ENCODE results near the gene UNC93B1.
"Not testable (repeated sequence)": the region's sequence is repeated elsewhere in the genome, so short reads cannot be mapped to it uniquely, and the experiment has no call there.

Gene UNC93B1

GRCh38 chr11:67985302-67985701 lies 18.6 kb downstream of the UNC93B1 start:
- DNase-seq (ENCODE audit: extremely low spot score); CTCF ChIA-PET; POLR2A ChIA-PET: not testable (repeated sequence)

DNA sequence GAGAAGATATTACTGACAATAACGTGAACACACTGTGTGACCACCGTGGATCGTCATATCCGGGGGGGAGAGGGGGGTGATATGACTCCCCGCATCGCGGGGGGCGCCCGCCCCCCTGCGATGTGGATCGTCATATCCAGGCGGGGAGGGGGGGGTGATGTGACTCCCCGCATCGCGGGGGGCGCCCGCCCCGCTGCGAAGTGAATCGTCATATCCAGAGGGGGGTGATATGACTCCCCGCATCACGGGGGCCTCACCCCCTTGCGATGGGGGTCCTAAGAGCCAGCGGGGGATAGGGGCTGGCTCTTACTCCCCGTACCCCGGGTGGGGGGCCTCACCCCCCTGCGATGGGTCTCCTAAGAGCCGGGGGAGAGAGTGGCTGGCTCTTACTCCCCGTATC lies 19.9 kb downstream of the UNC93B1 start:
- ChIA-PET POLR2A (no interaction called here), CTCF (no interaction called here)
- no peak for DNase-seq (ENCODE audit: extremely low spot score)
- TF ChIP-seq, protein P1, sequence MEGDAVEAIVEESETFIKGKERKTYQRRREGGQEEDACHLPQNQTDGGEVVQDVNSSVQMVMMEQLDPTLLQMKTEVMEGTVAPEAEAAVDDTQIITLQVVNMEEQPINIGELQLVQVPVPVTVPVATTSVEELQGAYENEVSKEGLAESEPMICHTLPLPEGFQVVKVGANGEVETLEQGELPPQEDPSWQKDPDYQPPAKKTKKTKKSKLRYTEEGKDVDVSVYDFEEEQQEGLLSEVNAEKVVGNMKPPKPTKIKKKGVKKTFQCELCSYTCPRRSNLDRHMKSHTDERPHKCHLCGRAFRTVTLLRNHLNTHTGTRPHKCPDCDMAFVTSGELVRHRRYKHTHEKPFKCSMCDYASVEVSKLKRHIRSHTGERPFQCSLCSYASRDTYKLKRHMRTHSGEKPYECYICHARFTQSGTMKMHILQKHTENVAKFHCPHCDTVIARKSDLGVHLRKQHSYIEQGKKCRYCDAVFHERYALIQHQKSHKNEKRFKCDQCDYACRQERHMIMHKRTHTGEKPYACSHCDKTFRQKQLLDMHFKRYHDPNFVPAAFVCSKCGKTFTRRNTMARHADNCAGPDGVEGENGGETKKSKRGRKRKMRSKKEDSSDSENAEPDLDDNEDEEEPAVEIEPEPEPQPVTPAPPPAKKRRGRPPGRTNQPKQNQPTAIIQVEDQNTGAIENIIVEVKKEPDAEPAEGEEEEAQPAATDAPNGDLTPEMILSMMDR (IDR thresholded peaks at IDR 0.05; ENCODE audit: control extremely low read depth, extremely low read depth, low read depth, missing control alignments), result no peak

DNA sequence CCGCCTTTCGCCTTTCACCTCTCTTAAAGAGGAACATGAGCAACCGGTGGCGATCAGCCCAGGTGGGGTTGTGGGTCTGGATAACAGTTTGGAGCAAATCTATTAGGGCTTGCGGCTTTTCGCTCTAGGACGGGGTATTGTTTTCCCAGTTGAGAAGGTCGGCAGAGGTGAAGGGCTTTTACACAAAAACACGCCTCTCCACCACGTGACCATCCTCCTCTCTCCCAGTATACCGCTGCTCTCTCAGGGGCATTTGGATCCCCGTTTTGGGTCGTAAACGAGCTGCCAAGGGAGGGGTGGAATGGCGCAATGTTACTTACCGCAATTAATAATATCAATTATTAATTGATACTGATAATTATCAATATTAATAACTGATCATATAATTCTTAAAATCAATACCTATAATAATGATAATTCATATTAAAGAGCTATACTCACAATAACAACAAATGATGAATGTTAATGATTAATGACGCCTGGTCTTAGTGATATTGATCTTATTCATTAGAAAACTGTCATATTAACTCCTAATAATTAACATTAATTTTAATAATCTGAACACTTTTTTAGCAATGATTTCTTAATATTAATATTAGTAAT lies 21.5 kb downstream of the UNC93B1 start:
- DNase-seq (ENCODE audit: extremely low spot score); POLR2A ChIA-PET: not testable (repeated sequence)
- CTCF ChIA-PET, result interaction anchor here (1.1 kb wide), 1 partner anchor 10 kb away, joined by 3 read pairs; no protein-coding TSS in a partner anchor

DNA sequence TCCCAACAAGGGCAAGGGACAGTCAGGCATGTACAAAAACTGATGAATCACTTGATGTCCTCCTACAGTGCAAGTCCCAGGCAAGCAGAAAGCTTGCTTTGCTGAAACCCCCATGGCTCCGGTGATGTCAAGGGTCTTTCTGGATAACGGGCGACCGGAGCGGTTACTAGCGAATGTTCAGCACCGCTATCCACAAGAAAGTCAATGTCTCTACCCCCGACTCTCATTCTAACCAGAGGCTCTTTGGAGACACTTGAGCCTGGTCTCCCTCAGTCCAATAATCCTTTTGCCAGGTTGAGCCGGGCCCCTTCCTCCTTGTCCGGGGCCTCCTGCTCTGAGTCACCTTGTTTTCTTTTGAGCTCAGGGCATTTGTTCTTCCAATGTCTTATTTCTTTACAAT lies 22.7 kb downstream of the UNC93B1 start:
- POLR2A ChIA-PET; DNase-seq (ENCODE audit: extremely low spot score): not testable (repeated sequence)
- CTCF ChIA-PET, result interaction anchor here (1.1 kb wide), 1 partner anchor 11 kb away, joined by 3 read pairs; no protein-coding TSS in a partner anchor

DNA sequence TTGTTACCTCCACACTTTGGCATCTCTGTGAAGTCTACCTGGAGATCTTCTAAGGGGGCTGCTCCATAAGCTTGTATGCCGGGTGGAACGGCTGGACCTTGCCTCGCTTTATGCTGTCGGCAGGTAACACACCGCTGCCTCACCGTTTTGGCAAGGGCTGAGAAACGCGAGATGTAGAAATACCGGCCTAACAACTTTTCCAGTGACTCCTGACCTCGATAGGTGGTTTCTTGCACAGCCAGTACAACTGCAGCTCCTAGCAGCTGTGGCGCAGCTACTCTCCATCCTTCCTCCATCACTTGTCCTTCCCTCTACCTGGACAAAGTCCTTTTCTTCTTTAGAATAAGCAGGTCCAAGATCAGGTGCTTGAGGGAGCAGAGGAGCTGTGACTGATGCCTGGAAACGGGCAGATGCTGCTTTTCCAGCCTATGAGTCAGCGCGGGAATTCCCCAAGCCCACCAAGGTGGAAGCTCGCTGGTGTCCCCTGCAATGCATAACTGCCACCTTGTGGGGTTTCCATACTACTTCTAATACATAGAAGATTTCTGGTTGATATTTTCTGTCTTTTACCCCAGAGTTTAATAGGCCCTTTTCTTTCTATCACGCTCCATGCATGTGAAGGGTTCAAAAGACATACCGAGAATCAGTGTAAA lies 25.0 kb downstream of the UNC93B1 start:
- DNase-seq (ENCODE audit: extremely low spot score); CTCF ChIA-PET: not testable (repeated sequence)

GRCh38 chr11:67974746-67975145 lies 29.2 kb downstream of the UNC93B1 start:
- POLR2A ChIA-PET; DNase-seq (ENCODE audit: extremely low spot score); CTCF ChIA-PET: not testable (repeated sequence)

More for the DNA sequence above, 25.0 kb downstream of the UNC93B1 start:
- POLR2A ChIA-PET, result not testable (repeated sequence)

DNA sequence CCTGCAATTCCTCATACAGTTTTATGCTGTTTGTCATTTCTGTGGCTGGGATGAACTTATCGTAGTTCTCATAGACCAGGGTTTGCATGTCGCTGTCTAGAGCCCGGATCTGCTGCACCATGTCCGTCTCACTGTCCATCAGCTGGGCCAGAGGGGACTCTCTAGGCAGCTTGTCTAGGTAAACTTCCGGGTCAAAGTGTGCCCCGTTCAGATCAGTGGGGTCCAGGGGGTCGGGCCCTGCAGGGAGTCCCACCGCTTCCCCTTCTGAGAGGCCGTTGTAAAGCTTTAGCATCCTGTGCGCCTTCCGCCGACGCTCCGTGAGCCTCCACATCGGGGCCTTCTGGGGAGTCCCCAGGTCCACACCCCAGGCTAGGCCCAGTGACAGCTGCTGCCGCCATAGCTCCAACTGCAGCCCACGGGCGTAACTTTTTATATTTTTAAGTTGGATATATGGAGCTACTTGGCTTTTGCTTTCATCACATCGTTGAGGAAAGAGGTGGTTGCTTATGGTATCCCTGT lies 38.0 kb downstream of the UNC93B1 start:
- DNase-seq (ENCODE audit: extremely low spot score); POLR2A ChIA-PET: not testable (repeated sequence)
- CTCF ChIA-PET, result interaction anchor here (0.9 kb wide), 1 partner anchor 10 kb away, joined by 3 read pairs; no protein-coding TSS in a partner anchor

GRCh38 chr11:67964746-67965145 lies 39.2 kb downstream of the UNC93B1 start:
- CTCF ChIA-PET; DNase-seq (ENCODE audit: extremely low spot score); POLR2A ChIA-PET: not testable (repeated sequence)

DNA sequence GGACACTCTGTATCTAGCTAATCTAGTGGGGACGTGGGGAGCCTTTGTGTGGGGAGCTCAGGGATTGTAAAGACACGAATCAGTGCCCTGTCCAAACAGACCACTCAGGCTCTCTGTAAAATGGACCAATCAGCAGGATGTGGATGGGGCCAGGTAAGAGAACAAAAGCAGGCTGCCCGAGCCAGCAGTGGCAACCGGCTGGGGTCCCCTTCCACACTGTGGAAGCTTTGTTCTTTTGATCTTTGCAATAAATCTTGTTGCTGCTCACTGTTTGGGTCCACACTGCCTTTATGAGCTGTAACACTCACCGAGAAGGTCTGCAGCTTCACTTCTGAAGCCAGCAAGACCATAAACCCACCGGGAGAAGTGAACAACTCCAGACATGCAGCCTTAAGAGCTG lies 40.0 kb downstream of the UNC93B1 start:
- CTCF ChIA-PET, result interaction anchor here (1.3 kb wide), 1 partner anchor 8 kb away, joined by 6 read pairs; no protein-coding TSS in a partner anchor
- POLR2A ChIA-PET; DNase-seq (ENCODE audit: extremely low spot score): not testable (repeated sequence)

DNA sequence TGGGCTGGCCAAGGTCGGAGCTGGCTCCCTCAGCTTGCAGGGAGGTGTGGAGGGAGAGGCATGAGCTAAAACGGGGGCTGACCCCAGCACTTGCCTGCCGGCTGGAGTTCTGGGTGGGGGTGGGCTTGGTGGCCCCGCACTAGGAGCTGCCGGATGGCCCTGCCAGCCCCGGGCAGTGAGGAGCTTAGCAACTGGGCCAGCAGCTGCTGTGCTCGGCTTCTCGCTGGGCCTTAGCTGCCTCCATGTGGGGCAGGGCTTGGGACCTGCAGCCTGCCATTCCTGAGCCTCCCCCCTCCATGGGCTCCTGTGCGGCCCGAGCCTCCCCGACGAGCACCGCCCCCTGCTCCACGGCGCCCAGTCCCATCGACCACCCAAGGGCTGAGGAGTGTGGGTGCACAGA lies 40.7 kb downstream of the UNC93B1 start:
- POLR2A ChIA-PET, result interaction anchor here (0.6 kb wide), 1 partner anchor 750 kb away, joined by 4 read pairs; no protein-coding TSS in a partner anchor
- not testable (repeated sequence) for DNase-seq (ENCODE audit: extremely low spot score)
- CTCF ChIA-PET, result interaction anchor here (1.3 kb wide), 1 partner anchor 8 kb away, joined by 6 read pairs; no protein-coding TSS in a partner anchor

DNA sequence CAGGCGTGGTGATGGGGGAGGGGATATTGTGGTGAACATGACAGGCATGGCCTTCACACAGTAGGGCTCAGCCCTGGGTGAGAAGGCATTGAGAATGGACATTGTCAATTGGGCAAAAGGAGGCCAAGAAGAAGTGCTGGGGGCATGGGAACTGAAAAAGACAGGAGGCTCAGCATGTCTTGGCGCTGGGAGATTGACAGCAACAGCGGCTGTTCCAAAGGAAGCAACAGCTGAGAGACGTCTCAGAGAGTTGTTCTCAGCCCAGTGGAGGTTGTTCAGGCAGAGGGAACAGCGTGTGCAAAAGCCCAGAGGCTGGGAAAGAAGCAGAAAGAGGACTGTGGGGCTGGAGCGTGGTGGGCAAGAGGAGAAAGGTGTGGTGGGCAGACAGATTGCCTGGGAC lies 47.7 kb downstream of the UNC93B1 start:
- CTCF ChIA-PET, result interaction anchor here (1.0 to 2.3 kb wide), 15 partner anchors 8 to 369 kb away, joined by 3 to 7 read pairs (median 4); no protein-coding TSS in a partner anchor
- POLR2A ChIA-PET; DNase-seq (ENCODE audit: extremely low spot score): not testable (repeated sequence)

GRCh38 chr11:67955461-67956007 lies 48.4 kb downstream of the UNC93B1 start:
- TF ChIP-seq, protein P1 (IDR thresholded peaks at IDR 0.05; ENCODE audit: control extremely low read depth, extremely low read depth, low read depth, missing control alignments), result peak; percentile 93
- CTCF ChIA-PET, result interaction anchor here (0.6 to 2.3 kb wide), 21 partner anchors 8 to 370 kb away, joined by 3 to 7 read pairs (median 4); no protein-coding TSS in a partner anchor
- peak; percentile 86 for DNase-seq (ENCODE audit: extremely low spot score)
- POLR2A ChIA-PET, result not testable (repeated sequence)

DNA sequence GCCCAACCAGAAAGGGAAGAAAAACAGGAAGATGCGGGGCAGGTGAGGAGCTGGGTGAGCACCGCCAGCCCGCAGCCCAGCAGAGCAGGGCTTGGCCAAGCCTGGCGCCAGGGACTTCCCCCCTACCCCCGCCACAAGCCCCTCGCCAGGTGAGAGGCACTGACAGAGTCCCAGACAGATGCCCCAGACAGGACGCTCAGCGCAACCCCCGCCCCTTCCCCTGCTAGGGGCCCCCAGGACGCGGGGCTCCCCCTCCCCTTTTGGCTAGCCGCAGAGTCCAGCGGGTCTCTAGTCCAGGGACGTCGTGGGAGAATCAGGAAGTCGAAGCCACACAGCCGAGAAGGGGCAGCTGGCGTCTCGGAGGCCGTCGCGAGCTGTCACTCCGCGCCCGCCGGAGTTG lies 48.9 kb downstream of the UNC93B1 start:
- POLR2A ChIA-PET; DNase-seq (ENCODE audit: extremely low spot score): not testable (repeated sequence)
- CTCF ChIA-PET, result interaction anchor here (0.6 to 2.3 kb wide), 19 partner anchors 8 to 370 kb away, joined by 3 to 7 read pairs (median 4); no protein-coding TSS in a partner anchor

- CTCF ChIA-PET; POLR2A ChIA-PET; DNase-seq (ENCODE audit: extremely low spot score): not testable (repeated sequence)
These were observed 49.6 kb downstream of the UNC93B1 start for GRCh38 chr11:67954251-67954650.

- CTCF ChIA-PET, POLR2A ChIA-PET: not testable (repeated sequence)
These were observed 53.2 kb downstream of the UNC93B1 start for GRCh38 chr11:67950705-67951104.

GRCh38 chr11:67947785-67948184 lies 56.1 kb downstream of the UNC93B1 start:
- DNase-seq (ENCODE audit: extremely low spot score); POLR2A ChIA-PET: not testable (repeated sequence)
- CTCF ChIA-PET, result interaction anchor here (1.9 kb wide), 1 partner anchor 8 kb away, joined by 5 read pairs; no protein-coding TSS in a partner anchor

More at GRCh38 chr11:67950705-67951104, 53.2 kb downstream of the UNC93B1 start:
- DNase-seq (ENCODE audit: extremely low spot score), result not testable (repeated sequence)

Data from GM10248 (cell line).